DOHH2 (cell line): ENCODE results near the gene CHPF2.

Experiments
- H3F3A ChIP-seq: fragments of 200-600 bp; sonication (generic), shearing (Covaris generic); 2 replicates; pipeline ENCODE4 v1.6.0; 2016; ENCODE audit warnings: antibody characterized with exemption, mild to moderate bottlenecking; ENCODE audit not compliant: control insufficient read depth, insufficient read depth
- H3K27ac ChIP-seq: fragments of 200-600 bp; sonication (generic); 2 replicates; pipeline ENCODE4 v1.5.1; 2014; ENCODE audit warnings: low read depth, mild to moderate bottlenecking, low read length, moderate library complexity
- H3K27me3 ChIP-seq: fragments of 200-600 bp; sonication (generic); 2 replicates; pipeline ENCODE4 v1.6.1; 2014; ENCODE audit warnings: mild to moderate bottlenecking, low read length, mixed read lengths; ENCODE audit not compliant: control insufficient read depth
- H3K36me3 ChIP-seq: fragments of 200-600 bp; sonication (generic); 2 replicates; pipeline ENCODE4 v1.6.1; 2014; ENCODE audit warnings: mild to moderate bottlenecking, low read length, moderate library complexity, mixed read lengths; ENCODE audit not compliant: control insufficient read depth
- H3K4me1 ChIP-seq: fragments of 200-600 bp; sonication (generic); 2 replicates; pipeline ENCODE4 v1.6.1; 2014; ENCODE audit warnings: mild to moderate bottlenecking, low read length, mixed read lengths; ENCODE audit not compliant: control insufficient read depth
- H3K4me2 ChIP-seq: fragments of 200-600 bp; sonication (generic); 2 replicates; pipeline ENCODE4 v1.6.0; 2014; ENCODE audit warnings: mild to moderate bottlenecking, low read length, moderate library complexity
- H3K4me3 ChIP-seq: fragments of 200-600 bp; sonication (generic); 2 replicates; pipeline ENCODE4 v1.5.1; 2014; ENCODE audit warnings: mild to moderate bottlenecking, low read length, mixed read lengths
- H3K79me2 ChIP-seq: fragments of 200-600 bp; sonication (generic); 2 replicates; pipeline ENCODE4 v1.6.1; 2014; ENCODE audit warnings: mild to moderate bottlenecking, low read length, mixed read lengths; ENCODE audit not compliant: control insufficient read depth
- H3K9me2 ChIP-seq: fragments of 200-600 bp; sonication (generic); replicated peaks from 2 replicates; pipeline ENCODE4 v1.6.1; 2014; ENCODE audit warnings: mild to moderate bottlenecking, low read length, mixed read lengths; ENCODE audit not compliant: control insufficient read depth
- H3K9me3 ChIP-seq: fragments of 200-600 bp; sonication (generic); 2 replicates; pipeline ENCODE4 v1.6.1; 2014; ENCODE audit warnings: antibody characterized with exemption, low read length, mixed read lengths; ENCODE audit not compliant: control insufficient read depth, insufficient read depth
- H4K20me1 ChIP-seq: fragments of 200-600 bp; sonication (generic); 2 replicates; pipeline ENCODE4 v1.6.0; 2014; ENCODE audit warnings: low read depth, mild to moderate bottlenecking, antibody characterized with exemption, low read length, moderate library complexity; ENCODE audit not compliant: control insufficient read depth, insufficient read depth
- CTCF ChIP-seq: fragments of 200-600 bp; sonication (generic); IDR thresholded peaks from one replicate; pipeline ENCODE4 v1.5.1; 2014; ENCODE audit warnings: antibody characterized with exemption, mild to moderate bottlenecking, low read depth, low read length; ENCODE audit not compliant: poor library complexity, severe bottlenecking
- EZH2phosphoT487 ChIP-seq: fragments of 200-600 bp; sonication (generic); IDR thresholded peaks from 2 replicates; pipeline ENCODE4 v1.6.1; 2017; ENCODE audit warnings: borderline replicate concordance, mild to moderate bottlenecking, antibody characterized with exemption, low read length, moderate library complexity, mixed read lengths

CHPF2 gene

GRCh38 chr7:151245360-151246101 is 13.2 kb downstream of the CHPF2 start:
- peak overlapping the region; percentile 82 for H3K4me2 ChIP-seq
- H3K27ac ChIP-seq = no peak overlapping the region
- H3K9me2 ChIP-seq = no peaks in the 10 kb centered on the region
- no peaks in the 10 kb centered on the region for H3F3A ChIP-seq
- peak overlapping the region; percentile 59 for H3K4me3 ChIP-seq
- peaks cover 10% of the 10 kb centered on the region; the same call in 1 of the 2 replicates for H4K20me1 ChIP-seq
- H3K27me3 ChIP-seq = peaks cover 65% of the 10 kb centered on the region
- H3K9me3 ChIP-seq = no peaks in the 10 kb centered on the region
- H3K4me1 ChIP-seq = peaks cover 40% of the 10 kb centered on the region
- TF ChIP-seq EZH2phosphoT487 (no peak), CTCF (peak; percentile 76)
- H3K36me3 ChIP-seq = no peaks in the 10 kb centered on the region
- no peaks in the 10 kb centered on the region for H3K79me2 ChIP-seq

- Histone ChIP-seq H3K9me3 (no peaks in the 10 kb centered on the region), H3K4me3 (no peak overlapping the region), H3K36me3 (no peaks in the 10 kb centered on the region), H3K4me1 (peaks cover 42% of the 10 kb centered on the region), H3K9me2 (no peaks in the 10 kb centered on the region), H3K27ac (no peak overlapping the region), H3K79me2 (no peaks in the 10 kb centered on the region), H4K20me1 (peaks cover 10% of the 10 kb centered on the region; the same call in 1 of the 2 replicates), H3K27me3 (peaks cover 72% of the 10 kb centered on the region), H3K4me2 (no peak overlapping the region), H3F3A (no peaks in the 10 kb centered on the region)
- TF ChIP-seq CTCF (no peak), EZH2phosphoT487 (no peak)
These were observed 14.0 kb downstream of the CHPF2 start for GRCh38 chr7:151246102-151246850.

- H3K4me2 ChIP-seq = no peak overlapping the region
- H3K27me3 ChIP-seq = peaks cover 77% of the 10 kb centered on the region
- no peak overlapping the region for H3K4me3 ChIP-seq
These were observed 14.7 kb downstream of the CHPF2 start for GRCh38 chr7:151246851-151247580.

More at GRCh38 chr7:151246851-151247580, 14.7 kb downstream of the CHPF2 start:
- Histone ChIP-seq H3K27ac (no peak overlapping the region), H4K20me1 (peaks cover 10% of the 10 kb centered on the region; the same call in 1 of the 2 replicates), H3K36me3 (no peaks in the 10 kb centered on the region), H3K4me1 (peaks cover 45% of the 10 kb centered on the region), H3K9me3 (no peaks in the 10 kb centered on the region), H3F3A (no peaks in the 10 kb centered on the region), H3K79me2 (no peaks in the 10 kb centered on the region), H3K9me2 (no peaks in the 10 kb centered on the region)
- TF ChIP-seq EZH2phosphoT487 = no peak; the same call in 1 of the 2 replicates
- no peak for TF ChIP-seq CTCF
